GM10248 (cell line): ENCODE results near the gene INTS13.
A peak's percentile ranks its signal among the peaks of the same experiment; 100 is the strongest.

ENCODE experiments used
- CTCF ChIA-PET: fragments of 300-600 bp; sonication (Branson Sonifier 250); formaldehyde crosslinking; extraction: SDS; loops from one replicate; lab custom pipeline; 2021; ENCODE audit warnings: antibody characterized with exemption; lab: Yijun Ruan, JAX
- POLR2A ChIA-PET: fragments of 350-650 bp; sonication (Branson Sonifier 250); formaldehyde crosslinking; extraction: SDS; loops from one replicate; lab custom pipeline; 2020; ENCODE audit warnings: antibody characterized with exemption; lab: Yijun Ruan, JAX
- DNase-seq: peaks from one replicate; pipeline ENCODE4 v3.0.0; 2012; ENCODE audit errors: extremely low spot score
- CTCF ChIP-seq: IDR thresholded peaks from 2 replicates; pipeline ENCODE4 v1.5.1; 2012; ENCODE audit warnings: mild to moderate bottlenecking, low read depth; ENCODE audit errors: extremely low read depth, missing control alignments, control extremely low read depth

INTS13 gene

GRCh38 chr12:26891704-26892103 lies 46.1 kb downstream of the INTS13 start:
- no peak for DNase-seq
- POLR2A ChIA-PET = no interaction called here
- TF ChIP-seq CTCF = no peak
- CTCF ChIA-PET = interaction anchor here (0.9 to 3.3 kb wide), 6 partner anchors 13 to 59 kb away, joined by 3 to 10 read pairs (median 4); partner anchors contain the start of gene ITPR2

- no peak for DNase-seq
- TF ChIP-seq CTCF = no peak
- CTCF ChIA-PET = interaction anchor here (1.2 to 3.3 kb wide), 4 partner anchors 12 to 38 kb away, joined by 3 to 10 read pairs (median 6); no protein-coding TSS in a partner anchor
- POLR2A ChIA-PET = no interaction called here
Measured at GRCh38 chr12:26890784-26891183, 47.0 kb downstream of the INTS13 start.

GRCh38 chr12:26884765-26885576 lies 52.8 kb downstream of the INTS13 start:
- TF ChIP-seq CTCF = peak; percentile 88
- ChIA-PET POLR2A (interaction anchor here (0.7 to 1.6 kb wide), 2 partner anchors 53 to 639 kb away, joined by 3 to 4 read pairs; partner anchors contain the start of gene PPFIBP1), CTCF (interaction anchor here (0.6 to 6.2 kb wide), 55 partner anchors 9 to 785 kb away, joined by 3 to 81 read pairs (median 4); partner anchors contain the start of gene ITPR2)
- DNase-seq = peak; percentile 81

- ChIA-PET POLR2A (no interaction called here), CTCF (interaction anchor here (1.3 to 6.2 kb wide), 7 partner anchors 10 to 26 kb away, joined by 5 to 81 read pairs (median 14); no protein-coding TSS in a partner anchor)
- no peak for DNase-seq
- TF ChIP-seq CTCF = no peak
Measured at GRCh38 chr12:26880625-26881024, 57.2 kb downstream of the INTS13 start.

- CTCF ChIA-PET = interaction anchor here (0.8 to 4.5 kb wide), 12 partner anchors 8 to 322 kb away, joined by 3 to 15 read pairs (median 6); partner anchors contain the start of gene ITPR2
- DNase-seq = peak; percentile 56
- no peak for TF ChIP-seq CTCF
Measured at GRCh38 chr12:26878661-26879119, 59.1 kb downstream of the INTS13 start.

GRCh38 chr12:26874501-26875296 lies 63.1 kb downstream of the INTS13 start:
- CTCF ChIA-PET = interaction anchor here (1.0 to 4.3 kb wide), 4 partner anchors 10 to 29 kb away, joined by 5 to 56 read pairs (median 10); no protein-coding TSS in a partner anchor
- DNase-seq = peak; percentile 59

More at GRCh38 chr12:26878661-26879119, 59.1 kb downstream of the INTS13 start:
- POLR2A ChIA-PET = no interaction called here

More at GRCh38 chr12:26874501-26875296, 63.1 kb downstream of the INTS13 start:
- POLR2A ChIA-PET = interaction anchor here (1.1 kb wide), 1 partner anchor 41 kb away, joined by 3 read pairs; the partner anchor contains the start of gene ITPR2
- TF ChIP-seq CTCF = no peak
